Measurements from ENCODE around the gene NECTIN1. TPM values are rescaled to one million over a fixed set of nuclear protein-coding genes. Genes with fewer than 3 reads are reported as not detected.

NECTIN1 gene
- total and polyA plus RNA-seq, 2 of the 4 experiments (the other 2 are of a cell fraction): 2.3 to 4.2 TPM

GRCh38 chr11:119592642-119593041 is 136.4 kb downstream of the NECTIN1 start:
- TF ChIP-seq MAFK (IDR thresholded peaks at IDR 0.05; ENCODE audit: low read depth, low read length) (no peak), CEBPB (IDR thresholded peaks at IDR 0.05; ENCODE audit: low read depth, low read length) (no peak), CTCF (conservative IDR thresholded peaks at IDR 0.05; ENCODE audit: low read depth, low read length) (no peak), POLR2A (IDR thresholded peaks at IDR 0.05; ENCODE audit: low read depth, low read length) (no peak), BHLHE40 (IDR thresholded peaks at IDR 0.05; ENCODE audit: low read depth, low read length) (no peak), ELK1 (IDR thresholded peaks at IDR 0.05; ENCODE audit: borderline replicate concordance, low read depth, low read length) (no peak), SMC3 (IDR thresholded peaks at IDR 0.05; ENCODE audit: low read depth, low read length) (no peak), MAZ (IDR thresholded peaks at IDR 0.05; ENCODE audit: borderline replicate concordance, low read depth, low read length) (no peak), RCOR1 (IDR thresholded peaks at IDR 0.05; ENCODE audit: insufficient replicate concordance, low read length) (no peak), FOS (IDR thresholded peaks at IDR 0.05; ENCODE audit: low read depth, low read length) (no peak), USF2 (IDR thresholded peaks at IDR 0.05; ENCODE audit: low read depth, low read length) (no peak), RFX5 (IDR thresholded peaks at IDR 0.05; ENCODE audit: low read depth, low read length) (no peak), RAD21 (IDR thresholded peaks at IDR 0.05; ENCODE audit: low read length) (no peak), NFE2L2 (IDR thresholded peaks at IDR 0.05; ENCODE audit: low read depth, low read length) (no peak), CHD1 (IDR thresholded peaks at IDR 0.05; ENCODE audit: low read depth, low read length) (no peak)
- no peak overlapping the region for H3K27ac ChIP-seq (ENCODE audit: insufficient read depth, low read length)
- H4K20me1 ChIP-seq (ENCODE audit: insufficient read depth, low read length): no peaks in the 10 kb centered on the region
- intact Hi-C loops (cut with micrococcal nuclease): no loop called here
- no peaks in the 10 kb centered on the region; the same call in 1 of the 2 replicates for H3K9me1 ChIP-seq (ENCODE audit: insufficient read depth, low read length)
- no peak overlapping the region for H3K23ac ChIP-seq (ENCODE audit: low read depth, low read length)
- H3K14ac ChIP-seq (replicated peaks; ENCODE audit: low read depth, low read length): no peak overlapping the region
- in situ Hi-C loops (cut with MboI; ENCODE audit: low sequenced_read_pairs): no loop called here
- no CpG with 5 or more reads among the region's 5 CpGs for WGBS, 2 experiments (ENCODE audit: extremely low coverage in 2 of 2, insufficient read length in 1 of 2)
- no peak overlapping the region for H3K4me3 ChIP-seq (ENCODE audit: insufficient read depth, low read depth, low read length)
- no peak overlapping the region for H2AFZ ChIP-seq (replicated peaks; ENCODE audit: low read length, poor library complexity)
- H3K27me3 ChIP-seq (ENCODE audit: control insufficient read depth, insufficient read depth, low read length): peaks cover 2% of the 10 kb centered on the region; the same call in 1 of the 2 replicates
- no peaks in the 10 kb centered on the region for H3K36me3 ChIP-seq (ENCODE audit: control insufficient read depth, insufficient read depth, low read length)
- peaks cover 8% of the 10 kb centered on the region for H3K4me1 ChIP-seq (ENCODE audit: control insufficient read depth, insufficient read depth, low read length)
- no peak overlapping the region for H3K18ac ChIP-seq (ENCODE audit: low read depth, low read length)
- no peak overlapping the region for H3K9ac ChIP-seq (ENCODE audit: low read depth, low read length)
- H2BK120ac ChIP-seq (ENCODE audit: low read depth, low read length): no peak overlapping the region
- ChIA-PET CTCF (no interaction called here), POLR2A (ENCODE audit: unreplicated experiment) (no interaction called here)
- H4K91ac ChIP-seq (ENCODE audit: insufficient read depth, low read depth, low read length): no peak overlapping the region
- H3K79me1 ChIP-seq (ENCODE audit: low read depth in 1 of 2, low read length in 2 of 2): no peaks in the 10 kb centered on the region
- dilution Hi-C loops (cut with HindIII; ENCODE audit: low sequenced_read_pairs, unreplicated experiment): no loop called here
- H4K8ac ChIP-seq (ENCODE audit: low read depth in 2 of 2, low read length in 2 of 2): no peak overlapping the region
- no peak overlapping the region for H2AK9ac ChIP-seq (replicated peaks; ENCODE audit: low read depth, low read length, poor library complexity)
- BruUV-seq (replicated peaks): no TSS peak
- H2BK15ac ChIP-seq (ENCODE audit: low read depth, low read length): no peak overlapping the region
- no peak overlapping the region for H3K4ac ChIP-seq (ENCODE audit: low read depth, low read length)
- no peak overlapping the region for H2AK5ac ChIP-seq (ENCODE audit: low read depth, low read length)
- DNase-seq (no peak), ATAC-seq (ENCODE audit: low read depth) (no peak)
- H4K5ac ChIP-seq (ENCODE audit: low read depth, low read length): no peak overlapping the region
- H2BK20ac ChIP-seq (ENCODE audit: low read depth, low read length): no peak overlapping the region
- H3K9me3 ChIP-seq (ENCODE audit: control insufficient read depth, insufficient read depth, low read length): peaks cover 6% of the 10 kb centered on the region
- no peak overlapping the region for H3K56ac ChIP-seq (ENCODE audit: extremely low read depth, insufficient read depth, low read length)
- no peak overlapping the region for H2BK5ac ChIP-seq (ENCODE audit: low read depth, low read length, poor library complexity, severe bottlenecking)
- H3K4me2 ChIP-seq (ENCODE audit: low read depth, low read length): no peak overlapping the region

Measured in IMR-90 (cell line).